Measurements from ENCODE around the gene TYRP1.

TYRP1 gene

GRCh38 chr9:12696931-12697622 lies 3.9 kb downstream of the TYRP1 start:
- DNase-seq (ENCODE audit: low spot score): no peak

GRCh38 chr9:12697719-12698118 lies 4.5 kb downstream of the TYRP1 start:
- no peak for DNase-seq (ENCODE audit: low spot score)

GRCh38 chr9:12698266-12698665 lies 5.1 kb downstream of the TYRP1 start:
- DNase-seq (ENCODE audit: low spot score): no peak

- DNase-seq (ENCODE audit: low spot score): no peak
Observed at GRCh38 chr9:12698986-12699385, 5.8 kb downstream of the TYRP1 start.

- no peak for DNase-seq (ENCODE audit: low spot score)
Observed at GRCh38 chr9:12699529-12699928, 6.3 kb downstream of the TYRP1 start.

- DNase-seq (ENCODE audit: low spot score): no peak
Observed at GRCh38 chr9:12701126-12701525, 7.9 kb downstream of the TYRP1 start.

GRCh38 chr9:12702160-12702758 lies 9.1 kb downstream of the TYRP1 start:
- DNase-seq (ENCODE audit: low spot score): peak; percentile 47

- DNase-seq (ENCODE audit: low spot score): no peak
Observed at GRCh38 chr9:12703996-12704395, 10.8 kb downstream of the TYRP1 start.

- DNase-seq (ENCODE audit: low spot score): no peak
Observed at GRCh38 chr9:12705738-12706391, 12.7 kb downstream of the TYRP1 start.

GRCh38 chr9:12708562-12709298 lies 15.5 kb downstream of the TYRP1 start:
- peak; percentile 2 for DNase-seq (ENCODE audit: low spot score)

- no peak for DNase-seq (ENCODE audit: low spot score)
Observed at GRCh38 chr9:12712532-12712931, 19.3 kb downstream of the TYRP1 start.

GRCh38 chr9:12715268-12715667 lies 22.1 kb downstream of the TYRP1 start:
- no peak for DNase-seq (ENCODE audit: low spot score)

- no peak for DNase-seq (ENCODE audit: low spot score)
Observed at GRCh38 chr9:12716823-12717600, 23.8 kb downstream of the TYRP1 start.

- DNase-seq (ENCODE audit: low spot score): no peak
Observed at GRCh38 chr9:12717907-12718306, 24.7 kb downstream of the TYRP1 start.

- peak; percentile 18 for DNase-seq (ENCODE audit: low spot score)
Observed at GRCh38 chr9:12718482-12719026, 25.4 kb downstream of the TYRP1 start.

- DNase-seq (ENCODE audit: low spot score): peak; percentile 60
Observed at GRCh38 chr9:12719431-12719830, 26.2 kb downstream of the TYRP1 start.

- no peak for DNase-seq (ENCODE audit: low spot score)
Observed at GRCh38 chr9:12720551-12720950, 27.4 kb downstream of the TYRP1 start.

GRCh38 chr9:12722131-12722530 lies 28.9 kb downstream of the TYRP1 start:
- DNase-seq (ENCODE audit: low spot score): no peak

- DNase-seq (ENCODE audit: low spot score): peak; percentile 39
Observed at GRCh38 chr9:12723409-12724028, 30.3 kb downstream of the TYRP1 start.

- no peak for DNase-seq (ENCODE audit: low spot score)
Observed at GRCh38 chr9:12726795-12727194, 33.6 kb downstream of the TYRP1 start.

GRCh38 chr9:12730198-12730597 lies 37.0 kb downstream of the TYRP1 start:
- DNase-seq (ENCODE audit: low spot score): no peak

Data from SW480 (cell line).